HEK293 (cell line): ENCODE data around the gene TMEM240.
"Not testable (repeated sequence)": the region's sequence is repeated elsewhere in the genome, so short reads cannot be mapped to it uniquely, and the experiment has no call there.

Source experiments
- CTCF ChIA-PET: fragments of 350-600 bp; formaldehyde crosslinking; extraction: SDS; loops from one replicate; lab custom pipeline; 2021; ENCODE audit warnings: antibody characterized with exemption; lab: Yijun Ruan, JAX
- POLR2A ChIA-PET: fragments of 300-600 bp; formaldehyde crosslinking; extraction: SDS; loops from one replicate; lab custom pipeline; 2020; ENCODE audit warnings: antibody characterized with exemption, inconsistent platforms; lab: Yijun Ruan, JAX
- H3K27ac ChIP-seq: fragments of 200-500 bp; sonication (Bioruptor generic); 2 replicates; pipeline ENCODE4 v1.5.1; 2014; ENCODE audit warnings: low read depth, low read length, control low read depth, inconsistent platforms; ENCODE audit errors: extremely low read depth
- H3K36me3 ChIP-seq, 2 experiments: fragments of 200-500 bp in 1 of 2; sonication (Bioruptor generic) in 1 of 2; 1 replicate in 1 of 2; 2 replicates in 1 of 2; pipeline ENCODE4 v1.5.1; 2014 to 2017; ENCODE audit warnings: inconsistent platforms in 2 of 2, low read length in 2 of 2; ENCODE audit not compliant: control insufficient read depth in 2 of 2, insufficient read depth in 1 of 2
- H3K4me1 ChIP-seq: fragments of 200-500 bp; sonication (Bioruptor generic); 2 replicates; pipeline ENCODE4 v1.5.1; 2014; ENCODE audit warnings: mild to moderate bottlenecking, low read length, inconsistent platforms; ENCODE audit not compliant: control insufficient read depth, insufficient read depth
- H3K4me3 ChIP-seq: 2 replicates; pipeline ENCODE4 v1.5.1; 2011; ENCODE audit warnings: low read depth, mild to moderate bottlenecking, control low read depth, low read length, moderate library complexity
- H3K9me3 ChIP-seq: fragments of 200-500 bp; sonication (Bioruptor generic); 2 replicates; pipeline ENCODE4 v1.5.1; 2014; ENCODE audit warnings: low read depth, low read length, inconsistent platforms; ENCODE audit not compliant: control insufficient read depth, insufficient read depth
- BCL11A ChIP-seq: fragments of 450-650 bp; formaldehyde crosslinking; IDR thresholded peaks from 2 replicates; pipeline ENCODE4 v1.5.1; 2016; ENCODE audit warnings: low read depth, missing biosample characterization, missing genetic modification characterization
- BCL11B ChIP-seq: fragments of 450-650 bp; formaldehyde crosslinking; IDR thresholded peaks from 2 replicates; pipeline ENCODE4 v1.5.1; 2016; ENCODE audit warnings: low read depth, missing biosample characterization, missing genetic modification characterization
- FEZF1 ChIP-seq: fragments of 450-650 bp; formaldehyde crosslinking; IDR thresholded peaks from 2 replicates; pipeline ENCODE4 v1.5.1; 2016; ENCODE audit warnings: missing biosample characterization, missing genetic modification characterization
- GLIS1 ChIP-seq: fragments of 450-650 bp; formaldehyde crosslinking; IDR thresholded peaks from 2 replicates; pipeline ENCODE4 v1.5.1; 2016; ENCODE audit warnings: missing biosample characterization, missing genetic modification characterization
- KLF17 ChIP-seq: fragments of 450-650 bp; formaldehyde crosslinking; IDR thresholded peaks from 2 replicates; pipeline ENCODE4 v1.5.1; 2016; ENCODE audit warnings: missing biosample characterization, missing genetic modification characterization
- PRDM1 ChIP-seq: fragments of 450-650 bp; formaldehyde crosslinking; IDR thresholded peaks from 2 replicates; pipeline ENCODE4; 2016; ENCODE audit warnings: missing biosample characterization, missing genetic modification characterization
- SCRT1 ChIP-seq: fragments of 450-650 bp; formaldehyde crosslinking; IDR thresholded peaks from 2 replicates; pipeline ENCODE4 v1.5.1; 2016; ENCODE audit warnings: missing biosample characterization, missing genetic modification characterization, borderline replicate concordance
- SCRT2 ChIP-seq: fragments of 450-650 bp; formaldehyde crosslinking; IDR thresholded peaks from 2 replicates; pipeline ENCODE4 v1.5.1; 2016; ENCODE audit warnings: missing biosample characterization, missing genetic modification characterization
- SP3 ChIP-seq: fragments of 450-650 bp; formaldehyde crosslinking; IDR thresholded peaks from 2 replicates; pipeline ENCODE4 v1.5.1; 2016; ENCODE audit warnings: missing biosample characterization, missing genetic modification characterization
- WT1 ChIP-seq: fragments of 450-650 bp; formaldehyde crosslinking; IDR thresholded peaks from 2 replicates; pipeline ENCODE4 v1.5.1; 2016; ENCODE audit warnings: missing biosample characterization, missing genetic modification characterization
- ZBTB20 ChIP-seq: fragments of 450-650 bp; formaldehyde crosslinking; IDR thresholded peaks from 2 replicates; pipeline ENCODE4 v1.5.1; 2016; ENCODE audit warnings: missing biosample characterization, missing genetic modification characterization
- ZEB2 ChIP-seq: fragments of 450-650 bp; formaldehyde crosslinking; IDR thresholded peaks from 2 replicates; pipeline ENCODE4 v1.5.1; 2016; ENCODE audit warnings: missing biosample characterization, missing genetic modification characterization
- ZFP3 ChIP-seq: fragments of 450-650 bp; formaldehyde crosslinking; IDR thresholded peaks from 2 replicates; pipeline ENCODE4 v1.5.1; 2016; ENCODE audit warnings: low read depth, missing biosample characterization, missing genetic modification characterization
- ZNF2 ChIP-seq: fragments of 450-650 bp; formaldehyde crosslinking; IDR thresholded peaks from 2 replicates; pipeline ENCODE4 v1.5.1; 2016; ENCODE audit warnings: missing biosample characterization, missing genetic modification characterization
- ZNF24 ChIP-seq: fragments of 450-650 bp; formaldehyde crosslinking; IDR thresholded peaks from 2 replicates; pipeline ENCODE4 v1.5.1; 2016; ENCODE audit warnings: missing biosample characterization, missing genetic modification characterization
- ZNF324 ChIP-seq: fragments of 450-650 bp; formaldehyde crosslinking; IDR thresholded peaks from 2 replicates; pipeline ENCODE4 v1.5.1; 2016; ENCODE audit warnings: missing biosample characterization, missing genetic modification characterization
- ZNF366 ChIP-seq: fragments of 450-650 bp; formaldehyde crosslinking; conservative IDR thresholded peaks from 2 replicates; pipeline ENCODE4 v1.5.1; 2016; ENCODE audit warnings: missing biosample characterization, missing genetic modification characterization
- ZNF391 ChIP-seq: fragments of 450-650 bp; formaldehyde crosslinking; IDR thresholded peaks from 2 replicates; pipeline ENCODE4 v1.5.1; 2016; ENCODE audit warnings: low read depth, missing biosample characterization, missing genetic modification characterization, borderline replicate concordance
- ZNF501 ChIP-seq: fragments of 450-650 bp; formaldehyde crosslinking; IDR thresholded peaks from 2 replicates; pipeline ENCODE4 v1.5.1; 2016; ENCODE audit warnings: missing biosample characterization, missing genetic modification characterization
- ZNF600 ChIP-seq: fragments of 450-650 bp; formaldehyde crosslinking; IDR thresholded peaks from 2 replicates; pipeline ENCODE4 v1.5.1; 2016; ENCODE audit warnings: missing biosample characterization, missing genetic modification characterization
- ZNF654 ChIP-seq: fragments of 450-650 bp; formaldehyde crosslinking; IDR thresholded peaks from 2 replicates; pipeline ENCODE4 v1.5.1; 2016; ENCODE audit warnings: low read depth, missing biosample characterization, missing genetic modification characterization
- ZNF677 ChIP-seq: fragments of 450-650 bp; IDR thresholded peaks from 2 replicates; pipeline ENCODE4 v1.5.0; 2018; ENCODE audit warnings: missing biosample characterization, mild to moderate bottlenecking, missing genetic modification characterization, moderate library complexity
- ZNF692 ChIP-seq: fragments of 450-650 bp; formaldehyde crosslinking; IDR thresholded peaks from 2 replicates; pipeline ENCODE4 v1.5.1; 2016; ENCODE audit warnings: missing biosample characterization, missing genetic modification characterization
- ZXDB ChIP-seq: fragments of 450-650 bp; formaldehyde crosslinking; IDR thresholded peaks from 2 replicates; pipeline ENCODE4 v1.5.1; 2016; ENCODE audit warnings: missing biosample characterization, missing genetic modification characterization
- TF ChIP-seq, protein P1 (sequence below): fragments of 450-650 bp; formaldehyde crosslinking; IDR thresholded peaks from 2 replicates; pipeline ENCODE4 v1.5.1; 2016; ENCODE audit warnings: missing biosample characterization, missing genetic modification characterization
- TF ChIP-seq, protein P2 (sequence below): fragments of 450-650 bp; formaldehyde crosslinking; IDR thresholded peaks from 2 replicates; pipeline ENCODE4 v1.5.1; 2017; ENCODE audit warnings: missing biosample characterization, missing genetic modification characterization
- TF ChIP-seq, protein P3 (sequence below): fragments of 450-650 bp; formaldehyde crosslinking; optimal IDR thresholded peaks from 2 replicates; pipeline ENCODE3; 2016; ENCODE audit warnings: missing biosample characterization, mild to moderate bottlenecking, missing genetic modification characterization

The TMEM240 gene

GRCh38 chr1:1504777-1505365 lies 35.6 kb downstream of the TMEM240 start (continued):
- TF ChIP-seq, protein P1, sequence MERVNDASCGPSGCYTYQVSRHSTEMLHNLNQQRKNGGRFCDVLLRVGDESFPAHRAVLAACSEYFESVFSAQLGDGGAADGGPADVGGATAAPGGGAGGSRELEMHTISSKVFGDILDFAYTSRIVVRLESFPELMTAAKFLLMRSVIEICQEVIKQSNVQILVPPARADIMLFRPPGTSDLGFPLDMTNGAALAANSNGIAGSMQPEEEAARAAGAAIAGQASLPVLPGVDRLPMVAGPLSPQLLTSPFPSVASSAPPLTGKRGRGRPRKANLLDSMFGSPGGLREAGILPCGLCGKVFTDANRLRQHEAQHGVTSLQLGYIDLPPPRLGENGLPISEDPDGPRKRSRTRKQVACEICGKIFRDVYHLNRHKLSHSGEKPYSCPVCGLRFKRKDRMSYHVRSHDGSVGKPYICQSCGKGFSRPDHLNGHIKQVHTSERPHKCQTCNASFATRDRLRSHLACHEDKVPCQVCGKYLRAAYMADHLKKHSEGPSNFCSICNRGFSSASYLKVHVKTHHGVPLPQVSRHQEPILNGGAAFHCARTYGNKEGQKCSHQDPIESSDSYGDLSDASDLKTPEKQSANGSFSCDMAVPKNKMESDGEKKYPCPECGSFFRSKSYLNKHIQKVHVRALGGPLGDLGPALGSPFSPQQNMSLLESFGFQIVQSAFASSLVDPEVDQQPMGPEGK (tag by site-specific recombination) = peak; percentile 77
- peak; percentile 25; the same call in 1 of the 2 replicates for TF ChIP-seq ZNF677 (tag by site-specific recombination)
- peak; percentile 64; the same call in 1 of the 2 replicates for TF ChIP-seq ZNF501 (tag by site-specific recombination)
- peak; percentile 92 for TF ChIP-seq SCRT1 (tag by site-specific recombination)
- peak; percentile 53; the same call in 1 of the 2 replicates for TF ChIP-seq WT1
- TF ChIP-seq ZNF654 (tag by site-specific recombination) = peak; percentile 45
- TF ChIP-seq ZBTB20 (tag by site-specific recombination) = peak; percentile 31; the same call in 1 of the 2 replicates
- peak; percentile 96 for TF ChIP-seq SCRT2
- 0 out of 2 replicates have a peak, but pooled peaks have one; percentile 68 for TF ChIP-seq KLF17 (tag by site-specific recombination)
- peak; percentile 89 for TF ChIP-seq ZNF366
- TF ChIP-seq GLIS1 (tag by site-specific recombination) = 0 out of 2 replicates have a peak, but pooled peaks have one; percentile 37
- TF ChIP-seq ZNF600 = peak; percentile 77
- 0 out of 2 replicates have a peak, but pooled peaks have one; percentile 55 for TF ChIP-seq ZNF324 (tag by site-specific recombination)
- 0 out of 2 replicates have a peak, but pooled peaks have one; percentile 37 for TF ChIP-seq ZNF391 (tag by site-specific recombination)
- peak; percentile 44; the same call in 1 of the 2 replicates for TF ChIP-seq BCL11B (tag by site-specific recombination)
- TF ChIP-seq BCL11A = peak; percentile 68; the same call in 1 of the 2 replicates
- TF ChIP-seq SP3 (tag by site-specific recombination) = peak; percentile 23; the same call in 1 of the 2 replicates
- TF ChIP-seq PRDM1 = peak; percentile 78; the same call in 1 of the 2 replicates
- peak; percentile 72; the same call in 1 of the 2 replicates for TF ChIP-seq ZNF24 (tag by site-specific recombination)
- TF ChIP-seq ZNF692 (tag by site-specific recombination) = 0 out of 2 replicates have a peak, but pooled peaks have one; percentile 41
- peak; percentile 48; the same call in 1 of the 2 replicates for TF ChIP-seq ZNF2 (tag by site-specific recombination)
- peak; percentile 89 for TF ChIP-seq ZEB2 (tag by site-specific recombination)
- TF ChIP-seq FEZF1 (tag by site-specific recombination) = peak; percentile 60
- TF ChIP-seq ZXDB (tag by site-specific recombination) = peak; percentile 65; the same call in 1 of the 2 replicates
- peak; percentile 17; the same call in 1 of the 2 replicates for TF ChIP-seq ZFP3 (tag by site-specific recombination)
- TF ChIP-seq, protein P2, sequence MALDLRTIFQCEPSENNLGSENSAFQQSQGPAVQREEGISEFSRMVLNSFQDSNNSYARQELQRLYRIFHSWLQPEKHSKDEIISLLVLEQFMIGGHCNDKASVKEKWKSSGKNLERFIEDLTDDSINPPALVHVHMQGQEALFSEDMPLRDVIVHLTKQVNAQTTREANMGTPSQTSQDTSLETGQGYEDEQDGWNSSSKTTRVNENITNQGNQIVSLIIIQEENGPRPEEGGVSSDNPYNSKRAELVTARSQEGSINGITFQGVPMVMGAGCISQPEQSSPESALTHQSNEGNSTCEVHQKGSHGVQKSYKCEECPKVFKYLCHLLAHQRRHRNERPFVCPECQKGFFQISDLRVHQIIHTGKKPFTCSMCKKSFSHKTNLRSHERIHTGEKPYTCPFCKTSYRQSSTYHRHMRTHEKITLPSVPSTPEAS = peak; percentile 87
- TF ChIP-seq, protein P3, sequence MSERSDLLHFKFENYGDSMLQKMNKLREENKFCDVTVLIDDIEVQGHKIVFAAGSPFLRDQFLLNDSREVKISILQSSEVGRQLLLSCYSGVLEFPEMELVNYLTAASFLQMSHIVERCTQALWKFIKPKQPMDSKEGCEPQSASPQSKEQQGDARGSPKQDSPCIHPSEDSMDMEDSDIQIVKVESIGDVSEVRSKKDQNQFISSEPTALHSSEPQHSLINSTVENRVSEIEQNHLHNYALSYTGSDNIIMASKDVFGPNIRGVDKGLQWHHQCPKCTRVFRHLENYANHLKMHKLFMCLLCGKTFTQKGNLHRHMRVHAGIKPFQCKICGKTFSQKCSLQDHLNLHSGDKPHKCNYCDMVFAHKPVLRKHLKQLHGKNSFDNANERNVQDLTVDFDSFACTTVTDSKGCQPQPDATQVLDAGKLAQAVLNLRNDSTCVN (tag by site-specific recombination) = peak; percentile 20

DNA sequence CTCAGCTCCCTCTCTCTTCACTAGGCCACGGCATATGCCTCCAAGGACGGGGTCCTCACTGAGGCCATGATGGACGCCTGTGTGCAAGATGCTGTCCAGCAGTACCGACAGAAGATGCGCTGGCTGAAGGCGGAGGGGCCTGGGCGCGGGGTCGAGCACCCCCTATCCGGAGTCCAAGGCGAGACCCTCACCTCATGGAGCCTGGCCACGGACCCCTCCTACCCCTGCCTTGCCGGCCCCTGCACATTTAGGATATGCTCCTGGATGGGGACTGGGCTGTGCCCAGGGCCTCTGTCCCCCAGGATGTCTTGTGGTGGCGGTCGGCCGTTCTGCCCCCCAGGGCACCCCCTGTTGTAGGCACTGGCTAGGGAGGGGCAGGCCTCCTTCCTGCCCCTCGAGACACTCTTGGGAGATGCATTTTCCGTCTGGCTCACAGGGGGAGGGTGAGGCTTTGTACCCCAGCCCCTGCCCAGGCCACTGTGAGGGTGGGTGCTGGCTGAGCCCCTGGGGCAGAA lies 44.9 kb downstream of the TMEM240 start:
- H3K4me1 ChIP-seq, POLR2A ChIA-PET, CTCF ChIA-PET, H3K27ac ChIP-seq, H3K4me3 ChIP-seq, H3K9me3 ChIP-seq: not testable (repeated sequence)
- H3K36me3 ChIP-seq = peaks cover 13 to 53% of the 10 kb centered on the region in 2 experiments; a peak in 2 of 3 replicates

- POLR2A ChIA-PET, H3K9me3 ChIP-seq, H3K4me1 ChIP-seq, H3K4me3 ChIP-seq, H3K27ac ChIP-seq: not testable (repeated sequence)
- CTCF ChIA-PET = interaction anchor here (2.6 kb wide), 1 partner anchor 11 kb away, joined by 9 read pairs; no protein-coding TSS in a partner anchor
- peaks cover 13 to 66% of the 10 kb centered on the region in 2 experiments; a peak in 2 of 3 replicates for H3K36me3 ChIP-seq
Observed at GRCh38 chr1:1494311-1494710, 46.1 kb downstream of the TMEM240 start.
